Suprapubic skin (tissue), 3 donors: ENCODE data around the gene SCFD2.

Experiments
- EP300 ChIP-seq: sonication (generic); formaldehyde crosslinking; IDR thresholded peaks from one replicate; pipeline ENCODE4 v1.6.1; 2017; ENCODE audit warnings: antibody characterized with exemption
- TF ChIP-seq, protein P1 (sequence below), 2 donors: fragments of 200-600 bp in 1 of 2; fragments of 450-650 bp in 1 of 2; sonication (generic) in 1 of 2; IDR thresholded peaks; one replicate each; pipeline ENCODE4 v1.5.1; 2016 to 2019; ENCODE audit warnings: antibody characterized with exemption in 2 of 2, mild to moderate bottlenecking in 1 of 2, moderate library complexity in 1 of 2

DNA sequence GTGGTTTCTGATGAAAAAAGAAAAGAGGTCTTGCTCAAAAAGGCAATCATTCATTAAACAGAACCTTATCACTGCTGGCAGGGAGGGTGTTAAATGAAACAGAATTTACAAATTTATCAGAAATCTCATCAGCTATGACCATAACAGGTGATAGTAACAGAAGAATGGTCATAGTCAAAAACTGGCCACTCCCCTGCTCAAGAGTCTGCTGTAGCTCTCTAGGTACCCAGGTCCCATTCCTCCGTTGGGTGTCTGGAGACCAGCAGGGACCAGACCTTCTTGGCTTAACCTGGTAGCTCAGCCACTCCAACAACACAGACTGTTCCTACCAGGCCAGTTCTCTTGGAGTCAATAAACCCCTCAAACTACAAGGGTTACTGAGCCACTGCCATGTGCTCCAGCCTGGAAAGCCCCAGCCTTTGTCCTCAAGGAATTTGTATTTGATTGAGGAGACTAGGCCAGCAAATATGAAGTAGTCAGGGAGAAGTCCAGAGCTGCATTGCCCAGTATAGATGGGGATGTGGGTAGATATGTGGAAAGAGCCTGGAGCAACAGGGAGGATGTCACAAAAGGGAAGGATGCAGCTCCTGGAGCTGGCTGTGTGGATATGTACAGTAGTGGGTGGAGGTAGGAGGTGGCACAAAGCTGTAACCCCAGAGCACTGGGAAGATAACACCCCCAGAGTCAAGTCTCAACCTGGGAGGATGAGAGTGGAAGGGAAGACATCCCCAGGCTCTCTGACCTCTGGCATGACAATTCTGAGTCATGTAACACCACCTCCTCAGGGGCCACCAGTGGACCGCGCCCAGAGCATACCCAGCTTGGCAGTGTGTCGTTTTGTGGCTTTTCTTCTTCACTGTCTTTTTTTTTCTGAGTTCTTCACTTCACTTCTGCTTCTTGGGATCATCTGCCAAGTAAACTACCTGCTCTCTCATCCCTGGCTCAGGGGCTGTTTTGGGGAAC lies 481.9 kb downstream of the SCFD2 start:
- TF ChIP-seq, protein P1, sequence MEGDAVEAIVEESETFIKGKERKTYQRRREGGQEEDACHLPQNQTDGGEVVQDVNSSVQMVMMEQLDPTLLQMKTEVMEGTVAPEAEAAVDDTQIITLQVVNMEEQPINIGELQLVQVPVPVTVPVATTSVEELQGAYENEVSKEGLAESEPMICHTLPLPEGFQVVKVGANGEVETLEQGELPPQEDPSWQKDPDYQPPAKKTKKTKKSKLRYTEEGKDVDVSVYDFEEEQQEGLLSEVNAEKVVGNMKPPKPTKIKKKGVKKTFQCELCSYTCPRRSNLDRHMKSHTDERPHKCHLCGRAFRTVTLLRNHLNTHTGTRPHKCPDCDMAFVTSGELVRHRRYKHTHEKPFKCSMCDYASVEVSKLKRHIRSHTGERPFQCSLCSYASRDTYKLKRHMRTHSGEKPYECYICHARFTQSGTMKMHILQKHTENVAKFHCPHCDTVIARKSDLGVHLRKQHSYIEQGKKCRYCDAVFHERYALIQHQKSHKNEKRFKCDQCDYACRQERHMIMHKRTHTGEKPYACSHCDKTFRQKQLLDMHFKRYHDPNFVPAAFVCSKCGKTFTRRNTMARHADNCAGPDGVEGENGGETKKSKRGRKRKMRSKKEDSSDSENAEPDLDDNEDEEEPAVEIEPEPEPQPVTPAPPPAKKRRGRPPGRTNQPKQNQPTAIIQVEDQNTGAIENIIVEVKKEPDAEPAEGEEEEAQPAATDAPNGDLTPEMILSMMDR (IDR thresholded peaks at IDR 0.05) = no peak
- TF ChIP-seq EP300 = no peak
